ENCODE data around the gene FEM1C.

FEM1C gene

DNA sequence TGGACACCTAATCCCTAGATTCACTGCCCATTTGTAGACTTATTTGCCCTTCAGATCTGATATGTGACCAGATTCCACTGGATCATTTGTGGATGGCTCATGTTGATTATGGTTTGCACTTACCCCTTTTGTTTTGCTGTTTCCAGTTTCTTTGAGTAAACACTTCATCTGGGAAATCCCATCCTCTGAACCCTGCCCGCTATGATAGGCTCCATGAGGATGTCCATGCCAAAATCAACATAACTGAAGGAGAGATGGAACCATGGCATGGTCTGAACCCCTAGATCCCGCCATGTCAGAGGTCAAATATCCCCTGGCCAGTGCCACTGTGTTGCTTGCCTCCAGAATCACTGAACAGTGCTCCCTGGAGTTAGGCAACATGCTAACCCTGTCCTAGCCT, 11.7 kb upstream of the FEM1C start:
- no peak for DNase-seq

DNA sequence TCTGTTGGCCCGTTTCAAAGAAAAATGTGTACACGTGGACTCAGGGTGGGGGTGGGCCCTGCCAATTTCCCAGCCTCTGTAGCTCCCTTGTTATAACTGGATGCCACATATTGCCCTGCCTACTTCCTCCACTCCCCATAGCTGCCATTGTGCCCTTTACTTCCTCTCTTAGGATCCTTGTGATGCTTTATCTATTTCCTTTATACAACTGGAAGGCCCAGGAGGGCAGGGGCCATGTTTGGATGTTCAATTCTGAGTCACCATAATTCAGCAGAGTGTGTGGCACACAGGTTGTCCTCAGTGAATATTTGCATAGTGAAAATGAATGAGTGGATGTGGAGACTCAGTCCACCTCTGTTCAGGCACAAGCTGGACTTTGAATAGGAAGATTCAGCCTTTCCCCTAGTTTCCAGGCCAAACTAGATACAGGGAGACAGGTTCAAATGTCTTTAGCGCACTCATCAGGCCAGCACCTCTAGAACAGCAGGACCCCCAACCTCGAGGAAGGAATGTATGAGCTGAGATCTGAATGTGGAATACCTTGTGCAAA, 10.6 kb upstream of the FEM1C start:
- no peak for DNase-seq

DNA sequence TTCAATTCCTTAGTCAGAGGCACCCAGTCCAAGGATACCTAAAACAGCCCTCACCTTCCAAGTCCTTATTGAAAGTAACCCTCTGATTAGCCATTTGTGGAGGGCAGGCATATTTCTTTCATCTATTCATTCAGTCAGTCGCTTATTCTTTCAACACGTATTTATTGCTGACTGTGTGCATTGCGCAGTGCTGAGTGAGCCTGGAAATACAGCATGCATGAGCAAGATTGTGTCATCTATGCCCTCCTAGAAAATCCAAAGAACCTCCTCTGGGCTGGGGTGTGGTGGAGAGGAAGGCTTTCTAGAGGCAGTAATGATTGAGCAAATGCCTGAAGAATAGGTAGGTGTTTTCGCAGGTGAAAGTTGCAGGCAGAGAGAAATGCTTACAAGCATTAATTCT, 8.5 kb upstream of the FEM1C start:
- DNase-seq, result no peak

GRCh38 chr5:115551415-115551814, 6.8 kb upstream of the FEM1C start:
- DNase-seq, result no peak

DNA sequence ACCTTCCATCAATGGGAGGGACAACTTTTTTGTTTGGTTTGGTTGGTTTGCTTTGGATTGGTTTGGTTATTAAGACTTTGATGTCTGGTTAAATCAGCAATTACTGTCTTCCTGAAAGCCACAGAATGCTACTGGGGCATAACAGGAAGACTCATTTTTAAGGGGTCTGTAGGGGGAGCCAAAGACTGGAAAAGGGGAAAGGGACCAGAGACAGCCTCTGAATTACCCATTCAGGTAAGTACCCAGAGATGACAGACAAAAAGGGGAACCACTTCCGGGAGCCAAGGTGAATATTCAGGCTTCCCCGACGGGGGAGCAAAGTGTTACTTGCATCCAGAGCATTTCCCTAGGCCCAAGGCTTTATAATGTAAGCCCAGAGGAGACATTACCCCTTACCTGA, 4.6 kb upstream of the FEM1C start:
- DNase-seq, result peak; percentile 58

DNA sequence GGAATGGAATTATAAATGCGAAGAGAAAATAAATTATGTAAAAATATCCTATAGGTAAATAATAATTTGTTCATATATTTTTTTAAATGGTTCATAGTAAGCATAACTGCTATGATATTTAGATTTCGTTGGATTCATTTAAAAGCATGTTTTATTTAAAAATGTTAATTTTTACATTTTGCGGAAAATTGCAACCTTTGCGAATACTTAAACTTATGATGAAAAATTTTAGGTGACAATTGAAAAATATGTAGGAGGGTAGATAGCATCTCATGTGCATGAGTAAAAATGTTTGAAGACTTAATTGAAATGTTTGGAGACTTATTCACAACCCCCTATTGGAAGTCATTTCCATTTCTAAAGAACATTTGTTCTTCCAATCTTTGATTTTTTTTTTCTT, 4.1 kb upstream of the FEM1C start:
- no peak for DNase-seq

DNA sequence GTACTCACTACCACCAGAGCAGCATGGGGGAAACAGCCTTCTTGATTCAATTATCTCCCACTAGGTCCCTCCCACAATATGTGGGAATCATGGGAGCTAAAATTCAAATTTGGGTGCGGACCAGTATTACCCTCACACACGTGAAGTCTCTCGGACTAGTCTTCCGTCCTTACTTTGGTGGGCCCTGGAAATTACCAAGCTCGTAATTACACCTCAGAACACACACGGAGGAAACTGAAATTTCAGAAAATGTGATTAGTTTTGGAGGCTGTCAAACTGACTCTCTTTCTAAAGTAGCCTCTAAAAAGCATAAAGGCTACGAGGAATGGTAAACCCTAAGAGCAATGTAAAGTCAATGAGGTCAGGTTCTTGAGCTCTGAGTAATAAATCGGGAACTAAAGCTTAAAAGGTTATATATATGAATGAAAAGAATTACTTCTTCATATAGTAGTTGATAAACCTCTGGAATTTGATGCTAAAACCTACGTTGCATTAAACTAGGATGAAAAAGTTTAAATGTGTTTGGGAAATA, 842 bp upstream of the FEM1C start:
- no peak for DNase-seq

DNA sequence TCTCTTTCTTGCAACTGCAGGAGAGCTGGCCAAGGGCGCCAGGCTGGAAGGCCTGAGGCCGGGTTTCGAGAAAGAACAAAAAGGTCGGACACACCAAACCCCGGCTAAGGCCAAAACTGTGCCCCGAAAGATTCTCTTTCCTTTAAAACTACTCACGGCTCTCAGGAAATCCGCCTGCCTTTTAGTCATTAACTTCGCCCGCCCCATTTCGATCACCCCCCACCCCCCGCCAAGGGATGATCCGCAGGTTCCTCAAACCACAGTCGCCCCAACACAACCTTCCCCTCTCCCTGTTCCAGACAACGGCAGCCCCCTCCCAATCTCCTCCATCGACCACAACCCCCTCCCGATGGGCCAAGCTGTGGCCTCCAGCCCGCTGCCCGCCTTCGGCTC, 536 bp downstream of the FEM1C start:
- no peak for DNase-seq

GRCh38 chr5:115543365-115544042, 1.1 kb downstream of the FEM1C start:
- DNase-seq, result no peak

- DNase-seq, result no peak
Measured at GRCh38 chr5:115542651-115543364, 1.8 kb downstream of the FEM1C start.

DNA sequence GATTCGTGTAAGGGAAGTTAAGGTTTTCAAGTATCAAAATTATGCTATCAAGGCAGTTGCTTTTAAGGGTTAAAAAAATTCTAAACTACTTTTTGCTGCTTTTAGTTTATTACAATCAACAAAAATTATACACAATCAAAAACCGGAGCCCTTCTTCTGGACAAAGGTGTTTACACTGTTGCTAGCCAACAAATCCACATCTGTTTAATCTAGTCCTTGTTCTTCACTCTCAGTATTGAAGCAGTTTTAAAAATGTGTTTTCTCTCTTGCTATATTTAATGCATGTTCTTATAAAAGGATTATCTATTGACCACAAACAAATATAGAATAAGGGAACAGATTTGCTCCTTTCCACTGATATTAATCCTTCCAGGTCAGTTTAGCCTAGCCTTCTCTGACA, 2.5 kb downstream of the FEM1C start:
- no peak for DNase-seq

DNA sequence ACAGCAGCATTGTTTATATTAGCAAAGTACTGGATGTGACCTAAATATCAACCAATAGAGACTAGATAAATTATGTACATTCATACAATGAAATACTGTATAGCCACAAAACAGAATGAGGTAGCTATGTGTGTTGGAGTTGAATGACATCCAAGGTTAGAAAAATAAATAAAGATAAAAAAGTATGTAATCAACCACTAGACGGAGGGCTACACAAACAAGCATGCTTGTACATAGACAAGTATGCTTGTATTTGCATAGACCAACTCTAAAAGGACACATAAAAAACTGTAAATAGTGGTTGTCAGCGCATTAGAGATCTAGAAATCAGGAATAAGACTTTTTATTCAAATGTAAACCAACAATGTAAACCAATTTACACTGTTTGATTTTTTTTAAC, 3.0 kb downstream of the FEM1C start:
- DNase-seq, result no peak

DNA sequence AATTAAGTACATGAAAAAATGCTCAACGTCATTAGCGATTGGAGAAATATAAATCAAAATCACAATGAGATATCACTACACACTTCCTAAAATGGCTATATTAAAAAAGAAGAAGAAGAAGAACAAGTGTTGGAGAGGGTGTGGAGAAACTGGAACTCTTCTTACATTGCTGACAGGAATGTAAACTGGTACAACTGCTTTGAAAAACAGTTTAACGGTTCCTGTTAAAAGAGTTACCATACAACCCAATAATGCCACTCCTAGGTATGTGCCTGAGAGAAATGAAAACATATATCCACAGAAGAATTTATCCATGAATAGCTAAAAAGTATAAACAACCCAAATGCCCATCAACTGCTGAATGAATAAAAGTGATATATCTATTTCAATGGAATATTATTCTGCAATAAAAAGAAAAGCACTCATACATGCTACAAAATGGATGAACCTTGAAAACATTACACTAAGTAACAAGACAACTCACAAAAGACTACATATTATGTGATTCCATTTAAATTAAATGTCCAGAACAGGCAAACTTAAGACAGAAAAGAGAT, 9.0 kb downstream of the FEM1C start:
- no peak for DNase-seq

- DNase-seq, result no peak
Measured at GRCh38 chr5:115532517-115532916, 12.1 kb downstream of the FEM1C start.

DNA sequence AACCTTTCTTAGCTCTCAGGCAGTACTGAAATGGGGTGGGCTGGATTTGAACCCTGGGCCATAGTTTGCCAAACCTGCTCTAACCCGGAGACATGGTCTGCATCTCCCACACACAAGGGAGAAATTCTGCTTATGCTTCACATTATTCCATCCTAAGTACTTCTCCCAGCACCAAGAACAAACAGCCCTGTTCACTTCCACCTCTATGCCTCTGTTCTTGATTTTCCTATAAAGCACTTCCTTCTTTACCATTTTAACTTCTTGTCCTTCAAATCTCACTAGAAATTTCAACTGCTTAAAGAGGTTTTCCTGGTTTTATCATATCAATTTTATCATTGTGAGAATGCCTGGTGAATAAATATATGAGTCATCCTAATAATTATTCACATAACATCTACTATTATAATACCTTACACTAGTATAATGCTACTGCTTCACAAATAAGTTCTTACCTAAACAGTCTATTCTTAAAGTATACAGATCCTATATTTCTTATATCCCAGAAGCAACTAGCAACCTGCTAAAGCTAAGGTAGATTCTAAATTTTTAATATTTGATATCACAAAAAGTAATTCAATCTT, 12.7 kb downstream of the FEM1C start:
- DNase-seq, result no peak

- no peak for DNase-seq
Measured at GRCh38 chr5:115531380-115531779, 13.2 kb downstream of the FEM1C start.

DNA sequence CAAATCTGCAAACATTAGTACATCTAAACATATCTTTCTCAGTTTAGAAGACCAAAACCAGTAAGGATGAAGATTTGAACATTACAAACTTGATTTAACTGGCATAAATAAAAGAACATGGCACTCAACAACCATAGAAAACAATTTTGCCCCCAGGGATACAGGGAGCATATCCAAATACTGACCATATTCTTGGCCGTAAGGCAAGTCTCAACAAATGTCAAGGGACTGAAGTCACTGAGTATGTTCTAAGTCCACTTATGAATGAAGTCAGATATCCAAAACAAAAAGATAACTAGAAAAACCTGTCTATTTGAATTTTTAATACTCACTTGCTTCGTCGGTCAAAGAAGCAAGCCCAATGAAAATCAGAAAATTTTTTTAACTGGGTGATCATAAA, 14.1 kb downstream of the FEM1C start:
- DNase-seq, result no peak

- no peak for DNase-seq
Measured at GRCh38 chr5:115526604-115527003, 18.0 kb downstream of the FEM1C start.

GRCh38 chr5:115524199-115524847, 20.3 kb downstream of the FEM1C start:
- no peak for DNase-seq

DNA sequence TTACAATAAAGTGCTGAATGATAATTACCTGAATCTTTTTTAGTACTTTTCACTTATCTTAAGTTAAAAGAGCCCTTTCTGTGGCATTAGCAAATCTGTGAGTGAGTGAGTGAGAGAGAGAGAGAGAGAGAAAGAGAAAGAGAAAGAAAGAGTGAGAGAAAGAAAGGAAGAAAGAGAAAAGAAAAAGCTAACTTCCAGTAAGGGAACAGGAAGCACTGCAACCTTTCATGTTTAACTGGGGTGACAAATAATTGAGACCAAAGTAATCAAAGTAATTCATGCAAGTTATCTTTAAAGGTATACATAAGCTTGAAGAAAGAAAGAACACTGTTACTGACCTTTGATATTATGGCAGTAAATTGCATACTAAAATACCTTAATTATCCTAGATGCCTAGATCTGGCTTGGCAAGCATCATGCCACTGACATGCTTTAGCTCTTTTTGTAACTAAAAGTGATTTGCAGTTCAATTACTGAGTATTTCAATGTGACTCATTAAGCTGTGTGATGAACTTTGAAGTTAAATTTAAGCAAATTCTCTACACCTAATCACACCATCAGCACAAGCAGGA, 21.7 kb downstream of the FEM1C start:
- DNase-seq, result no peak

DNA sequence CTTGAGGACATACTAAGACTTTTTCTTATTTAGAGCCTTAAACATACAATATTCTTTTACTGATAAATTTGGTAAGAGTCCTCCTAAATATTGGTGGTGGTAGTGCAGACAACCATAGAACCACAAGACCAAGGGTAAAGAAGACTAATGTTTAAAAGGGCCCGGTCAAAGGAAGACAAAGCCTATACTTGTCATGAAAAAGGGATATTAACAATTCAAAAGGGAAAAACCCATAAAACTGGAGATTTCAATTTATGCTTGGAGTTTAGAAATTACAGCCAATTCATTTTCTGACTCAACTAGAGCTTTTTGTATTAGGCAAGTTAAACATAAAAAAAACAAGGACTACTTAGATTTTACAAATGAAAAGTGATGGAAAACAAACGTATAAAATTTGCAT, 24.4 kb downstream of the FEM1C start:
- no peak for DNase-seq

GRCh38 chr5:115516372-115516771, 28.2 kb downstream of the FEM1C start:
- DNase-seq, result no peak

- DNase-seq, result no peak
Measured at GRCh38 chr5:115514220-115514619, 30.4 kb downstream of the FEM1C start.

All from activated CD8-positive, alpha-beta memory T cell treated with anti-CD3 and anti-CD28 coated beads for 24 hours (primary cell).